Measurements from ENCODE around the gene DIDO1. TPM values are rescaled to one million over a fixed set of nuclear protein-coding genes. Genes with fewer than 3 reads are reported as not detected.
A peak's percentile ranks its signal among the peaks of the same experiment; 100 is the strongest.

Gene DIDO1
- total and polyA plus RNA-seq, 2 of the 13 experiments (the other 11 are each of a cell fraction or from before 2014, with no cell fraction given): 75.0 to 75.1 TPM

- TF ChIP-seq PLSCR1 (CRISPR knock-in tag; IDR thresholded peaks at IDR 0.05; ENCODE audit: borderline replicate concordance) (no peak), POLR2AphosphoS5 (IDR thresholded peaks at IDR 0.05; ENCODE audit: low read depth, low read length) (peak; percentile 58), ZSCAN5A (CRISPR knock-in tag; IDR thresholded peaks at IDR 0.05; ENCODE audit: borderline replicate concordance) (no peak), ZNF180 (CRISPR knock-in tag; IDR thresholded peaks at IDR 0.05; ENCODE audit: borderline replicate concordance, low read depth) (no peak), KDM3A (CRISPR knock-in tag; IDR thresholded peaks at IDR 0.05; ENCODE audit: low read depth) (0 out of 2 replicates have a peak, but pooled peaks have one; percentile 27), MYPOP (CRISPR knock-in tag; IDR thresholded peaks at IDR 0.05) (peak; percentile 72; the same call in 1 of the 2 replicates), ZNF296 (CRISPR knock-in tag; conservative IDR thresholded peaks at IDR 0.05) (no peak), UBTF (CRISPR knock-in tag; IDR thresholded peaks at IDR 0.05) (peak; percentile 82), CBX5 (CRISPR knock-in tag; IDR thresholded peaks at IDR 0.05; ENCODE audit: borderline replicate concordance) (peak; percentile 37; the same call in 1 of the 2 replicates), HOXA7 (CRISPR knock-in tag; IDR thresholded peaks at IDR 0.05) (no peak), FOXA1 (IDR thresholded peaks at IDR 0.05) (no peak), FOXA1 (CRISPR knock-in tag; IDR thresholded peaks at IDR 0.05) (no peak), HNRNPH1 (optimal IDR thresholded peaks at IDR 0.05; ENCODE audit: low read depth, low read length) (no peak), ZNF136 (CRISPR knock-in tag; IDR thresholded peaks at IDR 0.05; ENCODE audit: low read depth) (no peak), KAT7 (CRISPR knock-in tag; IDR thresholded peaks at IDR 0.05; ENCODE audit: borderline replicate concordance) (peak; percentile 73; the same call in 1 of the 2 replicates), GPN1 (CRISPR knock-in tag; IDR thresholded peaks at IDR 0.05; ENCODE audit: borderline replicate concordance) (no peak), PPARG (CRISPR knock-in tag; conservative IDR thresholded peaks at IDR 0.05) (peak; percentile 28; the same call in 1 of the 2 replicates), AKNA (CRISPR knock-in tag; IDR thresholded peaks at IDR 0.05; ENCODE audit: borderline replicate concordance) (no peak)
These were observed 50.6 kb downstream of the DIDO1 start (continued) for GRCh38 chr20:62875419-62876361.

Data from HepG2 (cell line).